Ovary (tissue), 3 donors: ENCODE measurements around the gene DEFB131A.
"Not testable (repeated sequence)": the region's sequence is repeated elsewhere in the genome, so short reads cannot be mapped to it uniquely, and the experiment has no call there.

Source experiments
- CTCF ChIP-seq, 3 donors: fragments of 450-650 bp in 2 of 3; fragments of 200-600 bp in 1 of 3; IDR thresholded peaks; one replicate each; pipeline versions ENCODE4 v1.5.1 to v1.8.0; 2016 to 2022; ENCODE audit warnings: antibody characterized with exemption in 3 of 3, mild to moderate bottlenecking in 1 of 3
- POLR2A ChIP-seq: fragments of 450-650 bp; IDR thresholded peaks from one replicate; pipeline ENCODE4 v1.6.1; 2017; ENCODE audit warnings: antibody characterized with exemption, mild to moderate bottlenecking, moderate library complexity
- donor health status: DM: no; HTN: no; CAD: no.

- TF ChIP-seq CTCF (IDR thresholded peaks at IDR 0.05); POLR2A: not testable (repeated sequence)
These were observed 51.2 kb downstream of the DEFB131A start for GRCh38 chr4:9495443-9495842.
